NCI-H2196 treated with DMSO at 0.1 percent for 48 hours (cell line): ENCODE results near the gene GBF1.
"Not testable (repeated sequence)": the region's sequence is repeated elsewhere in the genome, so short reads cannot be mapped to it uniquely, and the experiment has no call there.

ENCODE experiments used
- DNase-seq: peaks from one replicate; lab custom pipeline; 2025; ENCODE audit not compliant: unreplicated experiment; lab: John Stamatoyannopoulos, UW

The GBF1 gene

GRCh38 chr10:102268375-102268888 is 23.1 kb downstream of the GBF1 start:
- DNase-seq: no peak

GRCh38 chr10:102269017-102269416 is 23.7 kb downstream of the GBF1 start:
- no peak for DNase-seq

GRCh38 chr10:102274062-102274461 is 28.7 kb downstream of the GBF1 start:
- DNase-seq: no peak

- DNase-seq: no peak
Measured at GRCh38 chr10:102275343-102275742, 30.0 kb downstream of the GBF1 start.

GRCh38 chr10:102279104-102279503 is 33.8 kb downstream of the GBF1 start:
- DNase-seq: no peak

- DNase-seq: no peak
Measured at GRCh38 chr10:102280397-102281101, 35.2 kb downstream of the GBF1 start.

- DNase-seq: no peak
Measured at GRCh38 chr10:102281102-102281487, 35.8 kb downstream of the GBF1 start.

DNA sequence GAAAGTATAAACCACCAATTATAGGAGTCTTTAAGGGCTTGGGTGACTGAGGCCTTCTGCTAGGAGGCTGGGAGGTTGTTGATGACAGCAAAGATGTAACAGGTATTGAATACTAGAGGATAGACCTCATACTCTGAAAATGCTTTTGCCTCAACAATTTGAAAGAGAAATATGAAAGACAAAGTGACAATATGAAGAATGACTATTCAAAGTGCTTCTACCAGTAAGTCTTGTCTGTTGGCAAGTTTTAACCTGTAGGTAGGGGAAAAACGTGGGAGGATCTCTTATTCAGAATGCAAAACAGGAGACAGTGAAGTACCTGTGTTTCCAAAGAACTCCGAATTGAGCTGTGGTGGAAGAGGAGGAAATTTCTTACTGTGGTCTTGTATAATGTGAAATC is 38.2 kb downstream of the GBF1 start:
- DNase-seq: no peak

DNA sequence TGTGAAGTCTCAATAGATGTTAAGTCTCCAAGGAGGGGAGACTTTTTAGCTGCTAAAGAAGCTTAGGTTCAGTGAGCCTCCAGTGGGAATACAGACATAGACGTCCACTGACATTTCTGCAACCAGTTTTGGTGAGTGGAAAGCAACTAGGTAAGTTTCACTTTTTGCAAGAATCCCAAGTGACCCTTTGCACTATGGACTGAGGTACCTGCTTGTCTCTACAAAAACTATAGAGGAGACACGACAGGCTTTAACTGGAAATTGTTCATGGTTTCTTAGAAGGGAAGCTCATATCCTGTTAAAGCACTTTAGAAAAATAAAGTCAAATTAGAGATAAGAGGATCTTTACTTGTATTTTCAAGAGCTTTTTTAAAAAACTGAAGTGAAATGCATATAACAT is 38.6 kb downstream of the GBF1 start:
- DNase-seq: no peak

DNA sequence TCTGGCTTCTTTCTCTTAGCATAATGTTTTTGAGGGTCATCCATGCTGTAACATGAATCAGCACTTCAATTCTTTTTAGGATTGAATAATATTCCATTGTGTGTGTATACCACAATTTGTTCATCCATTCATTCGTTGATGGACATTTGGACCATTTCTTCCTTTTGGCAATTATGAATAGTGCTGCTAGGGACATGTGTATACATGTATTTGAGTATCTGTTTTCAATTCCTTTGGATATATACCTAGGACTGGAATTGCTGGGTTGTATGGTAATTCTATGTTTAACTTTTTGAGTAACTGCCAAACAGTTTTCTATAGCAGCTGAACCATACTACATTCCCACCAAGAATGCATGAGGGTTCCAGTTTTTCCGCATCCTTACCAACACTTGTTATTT is 39.2 kb downstream of the GBF1 start:
- no peak for DNase-seq

GRCh38 chr10:102285133-102285532 is 39.8 kb downstream of the GBF1 start:
- DNase-seq: no peak

GRCh38 chr10:102286216-102286615 is 40.9 kb downstream of the GBF1 start:
- DNase-seq: no peak

DNA sequence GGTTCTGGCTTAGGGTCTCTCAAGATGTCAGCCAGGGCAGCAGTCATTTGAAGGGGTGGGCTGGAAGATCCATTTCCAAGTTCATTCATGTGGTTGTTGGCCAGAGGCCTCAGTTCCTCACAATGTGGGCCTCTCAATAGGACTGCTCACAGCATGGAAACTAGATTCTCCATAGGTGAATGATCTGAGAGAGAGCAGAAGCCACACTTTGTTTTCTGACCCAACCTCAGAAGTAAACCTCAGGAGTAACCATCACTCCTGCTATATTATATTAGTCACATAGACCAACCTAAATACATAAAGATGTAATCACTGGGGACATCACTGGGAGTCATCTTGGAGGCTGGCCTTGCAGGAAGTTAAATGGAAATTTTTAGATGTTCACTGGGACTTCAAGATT is 42.2 kb downstream of the GBF1 start:
- no peak for DNase-seq

GRCh38 chr10:102287991-102288390 is 42.7 kb downstream of the GBF1 start:
- DNase-seq: no peak

DNA sequence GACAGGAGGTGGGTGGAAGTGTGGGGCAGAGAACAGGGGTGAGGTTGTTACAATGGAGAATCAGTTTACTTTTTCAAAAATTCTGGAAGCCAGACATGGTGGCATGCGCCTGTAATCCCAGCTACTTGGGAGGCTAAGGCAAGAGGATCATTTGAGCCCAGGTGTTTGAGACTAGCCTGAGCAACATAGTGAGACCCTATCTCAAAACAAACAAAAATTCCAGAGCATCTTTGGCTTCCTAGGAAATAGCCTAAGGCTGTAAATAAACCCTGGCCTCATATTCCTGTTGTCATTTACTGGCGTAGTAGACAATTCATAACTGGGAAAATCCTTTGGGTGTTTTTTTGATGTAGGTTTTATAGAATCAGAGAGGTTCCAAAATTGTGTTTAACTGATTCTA is 44.0 kb downstream of the GBF1 start:
- DNase-seq: no peak

GRCh38 chr10:102289840-102290239 is 44.5 kb downstream of the GBF1 start:
- no peak for DNase-seq

- DNase-seq: no peak
Measured at GRCh38 chr10:102291221-102291905, 46.0 kb downstream of the GBF1 start.

DNA sequence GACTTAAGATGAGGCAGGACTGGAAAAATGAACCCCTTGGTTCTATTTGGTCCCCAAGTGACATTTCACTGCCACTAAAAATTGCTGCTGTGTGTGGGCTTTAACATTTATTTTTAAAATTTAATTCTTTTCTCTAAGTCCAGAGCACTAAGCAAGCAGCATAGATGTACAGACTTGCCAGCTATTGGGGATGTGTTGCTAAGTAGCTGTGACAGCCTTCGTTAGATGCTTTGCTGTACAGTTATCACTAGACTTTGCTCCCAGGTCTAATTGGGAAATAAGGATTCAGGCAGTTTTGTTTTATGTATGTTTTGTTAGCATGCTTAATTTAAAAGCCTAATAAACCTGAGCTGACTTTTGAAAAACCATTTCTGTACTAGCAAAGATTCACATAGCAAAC is 51.8 kb downstream of the GBF1 start:
- no peak for DNase-seq

GRCh38 chr10:102298899-102299298 is 53.6 kb downstream of the GBF1 start:
- DNase-seq: no peak

- no peak for DNase-seq
Measured at GRCh38 chr10:102299873-102300272, 54.5 kb downstream of the GBF1 start.

DNA sequence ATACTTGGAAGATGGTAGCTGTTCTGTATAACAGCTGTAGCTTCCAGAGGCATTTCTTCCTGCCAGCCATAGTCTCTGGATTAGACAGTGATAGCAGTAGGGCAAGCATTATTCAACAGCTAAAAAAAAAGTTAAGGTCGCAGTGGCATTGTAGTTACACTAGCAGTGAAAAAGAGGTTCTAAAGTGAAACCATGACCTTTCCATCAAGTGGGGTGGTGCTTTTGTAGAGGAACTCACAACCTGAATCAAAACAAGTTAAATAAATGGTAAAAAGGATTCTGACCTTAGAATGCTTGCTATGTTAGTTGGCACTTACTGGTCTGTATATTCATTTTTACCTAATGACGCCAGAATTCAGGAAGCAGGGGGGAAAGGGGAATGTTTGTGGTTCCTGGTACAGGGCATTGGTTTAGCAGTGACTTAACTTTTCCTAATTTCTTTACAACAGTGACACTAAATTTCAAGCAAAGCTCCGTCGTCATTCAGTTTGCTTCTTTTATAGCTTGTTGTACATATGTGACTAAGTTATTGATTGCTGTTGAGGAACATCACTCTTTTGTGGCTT is 55.0 kb downstream of the GBF1 start:
- no peak for DNase-seq

DNA sequence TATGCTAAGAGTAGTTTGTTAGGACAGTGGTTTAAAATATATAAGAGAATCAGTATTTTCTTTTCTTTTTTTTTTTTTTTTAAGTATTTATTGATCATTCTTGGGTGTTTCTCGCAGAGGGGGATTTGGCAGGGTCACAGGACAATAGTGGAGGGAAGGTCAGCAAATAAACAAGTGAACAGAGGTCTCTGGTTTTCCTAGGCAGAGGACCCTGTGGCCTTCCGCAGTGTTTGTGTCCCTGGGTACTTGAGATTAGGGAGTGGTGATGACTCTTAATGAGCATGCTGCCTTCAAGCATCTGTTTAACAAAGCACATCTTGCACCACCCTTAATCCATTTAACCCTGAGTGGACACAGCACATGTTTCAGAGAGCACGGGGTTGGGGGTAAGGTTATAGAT is 55.6 kb downstream of the GBF1 start:
- not testable (repeated sequence) for DNase-seq
